Peyer's patch (tissue), 4 donors: Measurements from ENCODE around the gene MAP4K5. TPM values are rescaled to one million over a fixed set of nuclear protein-coding genes. Genes with fewer than 3 reads are reported as not detected.
"Not testable (repeated sequence)": the region's sequence is repeated elsewhere in the genome, so short reads cannot be mapped to it uniquely, and the experiment has no call there.

ENCODE experiments used
- DNase-seq, 3 donors: peaks; one replicate each; pipeline ENCODE4 v3.0.0-alpha.2; 2017 to 2019
- H3K27ac ChIP-seq, 4 donors: fragments of 200-600 bp; sonication (generic); one replicate each; pipeline ENCODE4 v1.5.1; 2016 to 2019
- H3K27me3 ChIP-seq, 2 donors: fragments of 200-600 bp; sonication (generic); one replicate each; pipeline ENCODE4 v1.5.1; 2019
- H3K36me3 ChIP-seq, 3 donors: fragments of 200-600 bp; sonication (generic); one replicate each; pipeline ENCODE4 v1.5.1; 2016 to 2019
- H3K4me1 ChIP-seq, 4 donors: fragments of 200-600 bp; sonication (generic); one replicate each; pipeline ENCODE4 v1.5.1; 2016 to 2019
- H3K4me3 ChIP-seq, 4 donors: fragments of 200-600 bp; sonication (generic); 1 replicate in 3 of 4; 2 replicates in 1 of 4; pipeline ENCODE4 v1.5.1; 2016 to 2019; ENCODE audit warnings: mild to moderate bottlenecking in 1 of 4
- H3K9me3 ChIP-seq, 4 donors: fragments of 200-600 bp; sonication (generic); one replicate each; pipeline ENCODE4 v1.5.1; 2016 to 2019; ENCODE audit warnings: mild to moderate bottlenecking in 1 of 4
- CTCF ChIP-seq, 6 experiments: fragments of 450-650 bp in 4 of 6; fragments of 200-600 bp in 2 of 6; sonication (generic) in 1 of 6; IDR thresholded peaks; one replicate each; pipeline ENCODE4 v1.5.1; 2017 to 2019; ENCODE audit warnings: antibody characterized with exemption in 6 of 6, mild to moderate bottlenecking in 3 of 6, moderate library complexity in 1 of 6
- POLR2A ChIP-seq, 2 donors: fragments of 450-650 bp; IDR thresholded peaks; one replicate each; pipeline ENCODE4 v1.5.1; 2017; ENCODE audit warnings: antibody characterized with exemption in 2 of 2, mild to moderate bottlenecking in 2 of 2, moderate library complexity in 2 of 2
- total RNA-seq, 4 donors: library from RNA; depleted of rRNA; stranded (reverse); fragments of >200 nt; gene quantifications; one replicate each; pipeline ENCODE4 v1.1.0, GENCODE V29; 2016

The MAP4K5 gene
- total RNA-seq, 4 donors from 2014 or later = 47.1 to 123 (median 78.4) TPM

- TF ChIP-seq POLR2A (IDR thresholded peaks at IDR 0.05) = no peak
- TF ChIP-seq CTCF (IDR thresholded peaks at IDR 0.05) = no peak
- Histone ChIP-seq H3K27me3 (no peaks in the 10 kb centered on the region), H3K4me1 (no peaks in the 10 kb centered on the region), H3K4me3 (no peak overlapping the region), H3K27ac (no peak overlapping the region), H3K36me3 (no peaks in the 10 kb centered on the region), H3K9me3 (no peaks in the 10 kb centered on the region)
- no peak for DNase-seq
Measured at GRCh38 chr14:50545618-50546017, 13.2 kb upstream of the MAP4K5 start.

DNA sequence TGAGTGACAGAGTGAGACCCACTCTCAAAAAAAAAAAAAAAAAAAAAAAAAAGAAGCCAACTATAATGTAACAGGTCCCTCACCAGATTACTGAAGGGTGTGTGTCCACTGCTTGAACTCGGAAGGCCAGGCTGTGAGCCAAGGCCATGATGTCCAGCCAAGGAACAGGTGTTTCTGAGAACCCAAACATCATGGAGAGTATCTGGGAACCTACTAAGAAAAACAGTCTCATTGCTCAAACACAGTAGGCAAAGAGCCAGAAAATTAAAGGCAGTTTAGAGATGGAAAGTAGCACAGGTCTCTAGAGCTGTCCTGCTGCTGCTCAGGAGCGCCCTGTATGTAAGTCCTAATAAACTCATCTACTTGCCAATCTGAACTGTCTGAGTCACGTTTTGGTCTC lies 12.5 kb upstream of the MAP4K5 start:
- Histone ChIP-seq H3K4me1 (no peaks in the 10 kb centered on the region), H3K9me3 (no peaks in the 10 kb centered on the region), H3K27ac (no peak overlapping the region), H3K4me3 (no peak overlapping the region), H3K27me3 (no peaks in the 10 kb centered on the region), H3K36me3 (no peaks in the 10 kb centered on the region)
- no peak for DNase-seq
- TF ChIP-seq CTCF (IDR thresholded peaks at IDR 0.05) (no peak), POLR2A (IDR thresholded peaks at IDR 0.05) (no peak)

- Histone ChIP-seq H3K4me3 (no peak overlapping the region), H3K36me3 (no peaks in the 10 kb centered on the region), H3K9me3 (no peaks in the 10 kb centered on the region), H3K27me3 (no peaks in the 10 kb centered on the region), H3K27ac (no peak overlapping the region), H3K4me1 (no peaks in the 10 kb centered on the region)
- DNase-seq = peak in 2 of 3 donors; percentile 28 to 69
- peak; percentile 11 to 74 (median 60) for TF ChIP-seq CTCF (IDR thresholded peaks at IDR 0.05)
- TF ChIP-seq POLR2A (IDR thresholded peaks at IDR 0.05) = no peak
Measured at GRCh38 chr14:50542941-50543418, 10.6 kb upstream of the MAP4K5 start.

- Histone ChIP-seq H3K27me3 (no peaks in the 10 kb centered on the region), H3K36me3 (no peaks in the 10 kb centered on the region), H3K9me3 (no peaks in the 10 kb centered on the region), H3K4me1 (no peaks in the 10 kb centered on the region), H3K4me3 (no peak overlapping the region), H3K27ac (peak overlapping the region in 2 of 4 donors; percentile 57 to 70)
- TF ChIP-seq CTCF (IDR thresholded peaks at IDR 0.05) (peak in 3 of 6 experiments; percentile 10 to 35 (median 16)), POLR2A (IDR thresholded peaks at IDR 0.05) (no peak)
- DNase-seq = no peak
Measured at GRCh38 chr14:50541159-50541567, 8.8 kb upstream of the MAP4K5 start.

DNA sequence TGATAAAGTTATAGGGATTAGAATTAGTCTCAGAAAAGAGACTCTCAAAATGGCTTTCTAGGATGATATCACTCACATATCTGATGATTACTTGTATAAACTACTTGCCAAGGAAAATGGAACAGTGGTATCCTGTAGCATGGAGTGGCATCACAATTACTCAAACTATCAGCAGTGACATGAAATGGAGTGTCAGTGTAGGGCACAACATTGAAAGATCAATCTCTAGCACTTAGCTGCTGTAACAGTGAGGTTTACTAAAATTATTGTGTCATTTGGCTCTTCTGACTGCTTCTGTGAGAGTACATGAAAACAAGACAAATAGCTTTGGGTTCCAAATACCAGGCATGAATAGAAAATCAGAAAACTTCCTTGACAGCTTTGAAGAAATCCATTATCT lies 6.7 kb upstream of the MAP4K5 start:
- TF ChIP-seq CTCF (IDR thresholded peaks at IDR 0.05) (no peak), POLR2A (IDR thresholded peaks at IDR 0.05) (no peak)
- Histone ChIP-seq H3K36me3 (no peaks in the 10 kb centered on the region), H3K27ac (no peak overlapping the region), H3K4me3 (no peak overlapping the region), H3K4me1 (no peaks in the 10 kb centered on the region), H3K27me3 (no peaks in the 10 kb centered on the region), H3K9me3 (no peaks in the 10 kb centered on the region)
- no peak for DNase-seq

DNA sequence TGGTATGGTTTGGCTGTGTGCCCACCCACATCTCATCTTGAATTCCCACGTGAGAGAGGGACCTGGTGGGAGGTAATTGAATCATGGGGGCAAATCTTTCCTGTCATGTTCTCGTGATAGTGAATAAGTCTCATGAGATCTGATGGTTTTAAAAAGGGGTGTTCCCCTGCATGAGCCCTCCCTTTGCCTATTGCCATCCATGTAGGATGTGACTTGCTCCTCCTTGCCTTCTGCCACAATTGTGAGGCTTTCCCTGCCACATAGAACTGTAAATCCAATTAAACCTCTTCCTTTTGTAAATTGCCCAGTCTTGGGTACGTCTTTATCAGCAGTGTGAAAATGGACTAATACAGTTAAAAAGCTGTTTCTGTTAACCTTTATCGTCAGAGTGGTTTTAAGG lies 5.7 kb upstream of the MAP4K5 start:
- H3K4me1 ChIP-seq, H3K36me3 ChIP-seq, H3K27me3 ChIP-seq: not testable (repeated sequence)

More for the DNA sequence above, 5.7 kb upstream of the MAP4K5 start:
- not testable (repeated sequence) for H3K4me3 ChIP-seq, DNase-seq, H3K9me3 ChIP-seq, H3K27ac ChIP-seq
